H1 (cell line): ENCODE measurements around the gene TRAF3.

Source experiments
- BCL11A ChIP-seq, 2 experiments: IDR thresholded peaks; one replicate each; pipeline ENCODE4 v1.6.1; 2011; ENCODE audit warnings: low read depth in 2 of 2, low read length in 2 of 2, mild to moderate bottlenecking in 2 of 2
- EZH2 ChIP-seq: fragments of 200-600 bp; sonication (generic); IDR thresholded peaks from 2 replicates; pipeline ENCODE4 v1.7.1; 2012; ENCODE audit warnings: low read depth, mild to moderate bottlenecking, moderate library complexity, low read length, inconsistent platforms; ENCODE audit not compliant: severe bottlenecking
- JUN ChIP-seq: IDR thresholded peaks from 2 replicates; pipeline ENCODE4 v1.6.1; 2011; ENCODE audit warnings: low read depth, mild to moderate bottlenecking, improper control_type of control experiment, low read length
- RAD21 ChIP-seq, 2 experiments: IDR thresholded peaks in 1 of 2; conservative IDR thresholded peaks in 1 of 2; 2 replicates each; pipeline ENCODE4 v1.6.1; 2011; ENCODE audit warnings: low read depth in 2 of 2, low read length in 2 of 2, improper control_type of control experiment in 1 of 2, inconsistent platforms in 1 of 2, mild to moderate bottlenecking in 1 of 2, moderate library complexity in 1 of 2
- RXRA ChIP-seq: IDR thresholded peaks from 2 replicates; pipeline ENCODE4 v1.6.1; 2011; ENCODE audit warnings: low read depth, mild to moderate bottlenecking, low read length, moderate library complexity; ENCODE audit not compliant: insufficient read depth
- SP1 ChIP-seq: IDR thresholded peaks from 2 replicates; pipeline ENCODE4 v1.6.1; 2011; ENCODE audit warnings: low read depth, low read length
- YY1 ChIP-seq: IDR thresholded peaks from 2 replicates; pipeline ENCODE4 v1.6.1; 2011; ENCODE audit warnings: low read depth, mild to moderate bottlenecking, low read length
- ZNF274 ChIP-seq: IDR thresholded peaks from 2 replicates; pipeline ENCODE4 v1.7.0; 2012; ENCODE audit warnings: low read length, borderline replicate concordance; ENCODE audit errors: extremely low read depth
- TF ChIP-seq, protein P1 (sequence below), 3 experiments: IDR thresholded peaks; 1 replicate in 2 of 3; 2 replicates in 1 of 3; pipeline versions ENCODE4 v1.5.1 to v1.6.1; 2011; ENCODE audit warnings: low read length in 3 of 3, mild to moderate bottlenecking in 3 of 3, inconsistent platforms in 2 of 3, low read depth in 1 of 3, moderate library complexity in 1 of 3; ENCODE audit not compliant: insufficient read depth in 1 of 3; ENCODE audit errors: control extremely low read depth in 1 of 3

DNA sequence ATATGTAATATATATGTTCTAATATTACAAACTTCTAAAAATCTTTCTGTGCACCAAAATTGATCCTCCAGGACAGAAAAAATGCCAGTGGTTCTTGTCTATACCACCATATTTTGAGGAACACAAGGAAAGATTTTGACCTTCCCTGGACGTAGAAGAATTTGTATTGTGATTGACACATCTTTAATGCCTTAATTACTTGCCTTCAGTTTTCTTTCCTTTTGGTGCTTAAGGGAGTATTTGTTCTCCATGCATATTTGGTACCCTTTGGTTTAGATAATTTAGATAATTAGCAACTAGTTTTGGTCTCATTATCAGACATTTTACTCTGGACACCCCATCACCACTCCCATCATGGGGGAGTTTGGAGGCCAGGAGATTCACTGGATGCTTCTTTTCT, 27.6 kb downstream of the TRAF3 start:
- TF ChIP-seq EZH2: no peak
- no peak for TF ChIP-seq SP1
- no peak for TF ChIP-seq RAD21 (IDR thresholded peaks at IDR 0.05 in 1 of 2, conservative IDR thresholded peaks at IDR 0.05 in 1 of 2; ENCODE audit: low read depth in 2 of 2, low read length in 2 of 2)
- TF ChIP-seq, protein P1, sequence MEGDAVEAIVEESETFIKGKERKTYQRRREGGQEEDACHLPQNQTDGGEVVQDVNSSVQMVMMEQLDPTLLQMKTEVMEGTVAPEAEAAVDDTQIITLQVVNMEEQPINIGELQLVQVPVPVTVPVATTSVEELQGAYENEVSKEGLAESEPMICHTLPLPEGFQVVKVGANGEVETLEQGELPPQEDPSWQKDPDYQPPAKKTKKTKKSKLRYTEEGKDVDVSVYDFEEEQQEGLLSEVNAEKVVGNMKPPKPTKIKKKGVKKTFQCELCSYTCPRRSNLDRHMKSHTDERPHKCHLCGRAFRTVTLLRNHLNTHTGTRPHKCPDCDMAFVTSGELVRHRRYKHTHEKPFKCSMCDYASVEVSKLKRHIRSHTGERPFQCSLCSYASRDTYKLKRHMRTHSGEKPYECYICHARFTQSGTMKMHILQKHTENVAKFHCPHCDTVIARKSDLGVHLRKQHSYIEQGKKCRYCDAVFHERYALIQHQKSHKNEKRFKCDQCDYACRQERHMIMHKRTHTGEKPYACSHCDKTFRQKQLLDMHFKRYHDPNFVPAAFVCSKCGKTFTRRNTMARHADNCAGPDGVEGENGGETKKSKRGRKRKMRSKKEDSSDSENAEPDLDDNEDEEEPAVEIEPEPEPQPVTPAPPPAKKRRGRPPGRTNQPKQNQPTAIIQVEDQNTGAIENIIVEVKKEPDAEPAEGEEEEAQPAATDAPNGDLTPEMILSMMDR (IDR thresholded peaks at IDR 0.05; ENCODE audit: control extremely low read depth in 1 of 3, insufficient read depth in 1 of 3, low read depth in 1 of 3, low read length in 3 of 3): no peak
- TF ChIP-seq ZNF274: no peak
- no peak for TF ChIP-seq YY1
- no peak for TF ChIP-seq RXRA
- no peak for TF ChIP-seq JUN
- TF ChIP-seq BCL11A (IDR thresholded peaks at IDR 0.05; ENCODE audit: low read depth in 2 of 2, low read length in 2 of 2): no peak
